PFSK-1 (cell line): ENCODE data around the gene GSN.

Experiments
- POLR2AphosphoS5 ChIP-seq: IDR thresholded peaks from 2 replicates; pipeline ENCODE4 v1.6.1; 2012; ENCODE audit warnings: low read depth, mild to moderate bottlenecking, control low read depth, low read length, moderate library complexity
- REST ChIP-seq, 2 experiments: IDR thresholded peaks; 2 replicates each; pipeline versions ENCODE4 v1.6.1 to v1.8.0; 2011 to 2012; ENCODE audit warnings: low read depth in 2 of 2, low read length in 2 of 2, control low read depth in 1 of 2, inconsistent platforms in 1 of 2, mild to moderate bottlenecking in 1 of 2, moderate library complexity in 1 of 2; ENCODE audit not compliant: insufficient read depth in 1 of 2
- SIN3A ChIP-seq: IDR thresholded peaks from 2 replicates; pipeline ENCODE4 v1.6.1; 2012; ENCODE audit warnings: mild to moderate bottlenecking, low read length, moderate library complexity, borderline replicate concordance; ENCODE audit not compliant: insufficient read depth
- TAF1 ChIP-seq: IDR thresholded peaks from 2 replicates; pipeline ENCODE4 v1.6.1; 2012; ENCODE audit warnings: low read length, control low read depth, borderline replicate concordance; ENCODE audit not compliant: insufficient read depth

- TF ChIP-seq REST (IDR thresholded peaks at IDR 0.05; ENCODE audit: insufficient read depth in 1 of 2, low read depth in 2 of 2, low read length in 2 of 2) (no peak), SIN3A (no peak), POLR2AphosphoS5 (no peak), TAF1 (no peak)
Observed at GRCh38 chr9:121302341-121302740, 34.4 kb downstream of the GSN start.
